NCI-H2171 (cell line): ENCODE measurements around the gene RNASEL.
"Not testable (repeated sequence)": the region's sequence is repeated elsewhere in the genome, so short reads cannot be mapped to it uniquely, and the experiment has no call there.

Source experiments
- DNase-seq: peaks from one replicate; lab custom pipeline; 2025; lab: John Stamatoyannopoulos, UW

The RNASEL gene

GRCh38 chr1:182588500-182589396, at the start of gene RNASEL:
TSS of gene RNASEL (minus strand) at chr1:182589256. CDS start at chr1:182586806, 2,450 bp downstream.
- DNase-seq, result no peak

- no peak for DNase-seq
These were observed 48.7 kb upstream of the RNASEL start for GRCh38 chr1:182637769-182638168.

DNA sequence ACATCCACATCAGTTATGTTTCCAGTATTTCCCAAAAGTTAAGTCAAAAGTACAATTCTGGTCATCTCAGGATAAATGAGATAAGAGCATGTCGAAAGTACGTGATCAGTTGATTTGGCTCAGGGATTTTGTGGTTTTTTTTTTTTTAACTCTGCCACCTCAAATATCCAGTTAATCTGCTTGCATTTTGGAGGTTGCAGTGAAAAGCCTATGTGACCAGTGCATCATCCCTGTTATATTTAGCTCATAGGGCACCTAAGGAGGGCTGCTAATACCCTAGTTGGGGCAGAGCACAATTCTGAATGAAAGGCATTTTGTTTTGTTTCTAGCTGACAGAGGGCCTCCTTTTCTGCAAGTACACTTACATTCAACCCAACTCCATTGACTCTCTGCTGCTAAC, 46.8 kb upstream of the RNASEL start:
- DNase-seq, result no peak

GRCh38 chr1:182634306-182635072, 45.4 kb upstream of the RNASEL start:
- no peak for DNase-seq

DNA sequence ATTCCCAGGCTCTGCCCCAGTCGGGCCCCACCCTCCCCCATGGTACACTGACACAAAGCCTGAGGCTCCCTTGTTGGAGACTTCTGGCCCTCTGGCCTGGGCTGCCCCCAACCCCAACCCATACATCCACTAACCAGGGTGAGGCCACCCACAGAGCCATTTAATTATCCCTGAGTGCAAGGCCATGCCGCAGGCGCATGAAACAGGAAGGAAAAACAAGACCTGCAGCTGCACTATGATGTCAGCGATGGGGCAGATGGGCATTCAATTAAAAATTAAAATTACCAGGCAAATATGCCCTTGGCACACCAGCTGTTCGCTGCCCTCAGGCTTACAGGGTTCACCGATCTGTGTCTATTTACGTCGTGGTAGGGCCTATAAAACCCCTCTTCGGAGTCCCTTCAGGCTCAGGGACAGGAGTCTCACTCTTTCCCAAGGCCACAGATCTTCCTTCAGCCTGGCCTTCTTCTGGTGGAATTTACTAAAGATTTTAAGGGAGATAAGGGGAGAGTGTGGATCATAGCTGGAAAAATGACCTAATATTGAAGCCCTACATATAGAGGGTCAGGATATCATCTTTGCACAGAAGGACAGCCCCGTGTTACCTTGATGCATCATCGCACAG, 44.7 kb upstream of the RNASEL start:
- peak; percentile 73 for DNase-seq

DNA sequence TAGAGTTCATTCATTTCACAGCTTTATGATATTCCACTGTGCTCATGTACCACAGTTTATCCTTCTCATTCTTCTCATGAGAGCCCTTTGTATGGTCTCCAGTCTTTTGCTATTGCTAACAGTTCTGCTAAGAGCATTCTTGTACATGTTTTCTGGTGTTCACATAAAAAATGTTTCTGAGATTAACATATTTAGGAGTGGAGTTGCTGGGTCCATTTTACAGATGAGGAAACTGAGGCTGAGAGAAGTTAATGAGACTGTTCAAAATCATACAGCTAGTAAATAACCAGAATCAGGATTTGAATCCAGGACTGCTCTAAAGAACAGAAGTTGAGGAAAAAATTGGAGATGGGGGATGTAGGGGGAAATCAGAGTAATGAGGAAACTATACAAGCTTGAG, 44.0 kb upstream of the RNASEL start:
- DNase-seq, result no peak

DNA sequence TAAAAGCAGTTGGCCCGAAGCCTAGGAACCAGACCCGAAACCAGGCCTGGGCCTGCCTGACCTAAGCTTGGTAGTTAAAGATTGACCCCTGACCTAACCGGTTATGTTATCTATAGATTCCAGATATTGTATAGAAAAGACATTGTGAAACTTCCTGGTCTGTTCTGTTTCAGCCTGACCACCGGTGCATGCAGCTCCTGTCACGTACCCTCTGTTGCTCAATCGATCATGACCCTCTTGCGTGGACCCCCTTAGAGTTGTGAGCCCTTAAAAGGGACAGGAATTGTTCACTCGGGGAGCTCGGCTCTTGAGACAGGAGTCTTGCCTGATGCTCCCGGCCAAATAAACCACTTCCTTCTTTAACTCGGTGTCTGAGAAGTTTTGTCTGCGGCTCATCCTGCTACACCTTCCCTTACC, 43.4 kb upstream of the RNASEL start:
- not testable (repeated sequence) for DNase-seq

DNA sequence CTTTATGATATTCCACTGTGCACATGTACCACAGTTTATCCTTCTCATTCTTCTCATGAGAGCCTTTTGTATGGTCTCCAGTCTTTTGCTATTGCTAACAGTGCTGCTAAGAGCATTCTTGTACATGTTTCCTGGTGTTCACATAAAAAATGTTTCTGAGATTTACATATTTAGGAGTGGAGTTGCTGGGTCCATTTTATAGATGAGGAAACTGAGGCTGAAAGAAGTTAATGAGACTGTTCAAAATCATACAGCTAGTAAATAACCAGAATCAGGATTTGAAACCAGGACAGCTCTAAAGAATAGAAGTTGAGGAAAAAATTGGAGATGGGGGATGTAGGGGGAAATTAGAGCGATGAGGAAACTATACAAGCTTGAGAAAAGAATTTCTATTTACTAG, 42.9 kb upstream of the RNASEL start:
- DNase-seq, result no peak

DNA sequence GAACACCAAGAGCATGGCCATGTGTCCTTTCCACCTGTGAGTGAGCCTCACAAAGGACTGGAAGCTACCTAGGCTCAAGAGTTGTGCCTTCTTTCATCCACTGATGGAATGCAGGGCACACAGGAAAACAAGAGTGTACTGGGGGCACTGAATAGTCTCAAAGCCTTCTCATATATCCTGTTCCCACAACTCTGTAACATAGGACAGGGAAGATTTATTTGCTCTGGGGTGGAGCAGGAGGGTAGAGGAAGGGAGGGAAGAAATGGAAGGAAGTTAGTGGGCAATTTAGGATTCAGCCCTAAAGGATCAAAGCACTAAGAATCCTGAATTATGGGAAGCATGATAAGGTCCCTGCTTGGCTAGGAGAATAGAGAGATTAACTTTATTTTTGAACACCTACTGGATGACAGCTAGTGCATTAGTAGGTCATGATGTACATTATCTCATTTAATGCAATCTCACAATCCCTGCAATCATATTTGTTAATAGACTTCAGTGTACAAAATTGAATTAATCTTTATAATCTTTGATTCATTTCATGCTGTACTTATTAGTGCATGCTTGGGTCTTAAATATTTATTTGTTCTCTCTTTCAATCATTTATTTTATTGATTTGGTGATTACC, 42.1 kb upstream of the RNASEL start:
- DNase-seq, result no peak

GRCh38 chr1:182630586-182630985, 41.5 kb upstream of the RNASEL start:
- no peak for DNase-seq

- no peak for DNase-seq
These were observed 40.5 kb upstream of the RNASEL start for GRCh38 chr1:182629499-182630096.

- DNase-seq, result no peak
These were observed 40.0 kb upstream of the RNASEL start for GRCh38 chr1:182629080-182629479.

GRCh38 chr1:182628657-182629056, 39.6 kb upstream of the RNASEL start:
- no peak for DNase-seq

- no peak for DNase-seq
These were observed 38.6 kb upstream of the RNASEL start for GRCh38 chr1:182627622-182628021.

DNA sequence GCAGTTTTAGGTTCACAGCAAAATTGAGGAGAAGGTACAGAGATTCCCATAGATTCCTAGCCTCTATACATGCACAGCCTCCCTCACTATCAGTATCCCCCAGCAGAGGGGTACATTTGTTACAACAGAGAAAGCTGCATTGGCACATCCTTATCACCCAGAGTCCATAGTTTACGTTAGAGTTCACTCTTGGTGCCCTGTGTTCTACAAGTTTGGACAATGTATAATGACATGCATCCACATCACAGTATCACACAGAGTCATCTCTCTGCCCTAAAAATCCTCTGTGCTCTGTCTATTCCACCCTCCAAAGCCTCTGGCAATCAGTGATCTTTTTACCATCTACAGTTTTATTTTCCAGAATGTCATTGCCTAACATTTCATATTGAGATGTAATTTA, 37.5 kb upstream of the RNASEL start:
- DNase-seq, result no peak

DNA sequence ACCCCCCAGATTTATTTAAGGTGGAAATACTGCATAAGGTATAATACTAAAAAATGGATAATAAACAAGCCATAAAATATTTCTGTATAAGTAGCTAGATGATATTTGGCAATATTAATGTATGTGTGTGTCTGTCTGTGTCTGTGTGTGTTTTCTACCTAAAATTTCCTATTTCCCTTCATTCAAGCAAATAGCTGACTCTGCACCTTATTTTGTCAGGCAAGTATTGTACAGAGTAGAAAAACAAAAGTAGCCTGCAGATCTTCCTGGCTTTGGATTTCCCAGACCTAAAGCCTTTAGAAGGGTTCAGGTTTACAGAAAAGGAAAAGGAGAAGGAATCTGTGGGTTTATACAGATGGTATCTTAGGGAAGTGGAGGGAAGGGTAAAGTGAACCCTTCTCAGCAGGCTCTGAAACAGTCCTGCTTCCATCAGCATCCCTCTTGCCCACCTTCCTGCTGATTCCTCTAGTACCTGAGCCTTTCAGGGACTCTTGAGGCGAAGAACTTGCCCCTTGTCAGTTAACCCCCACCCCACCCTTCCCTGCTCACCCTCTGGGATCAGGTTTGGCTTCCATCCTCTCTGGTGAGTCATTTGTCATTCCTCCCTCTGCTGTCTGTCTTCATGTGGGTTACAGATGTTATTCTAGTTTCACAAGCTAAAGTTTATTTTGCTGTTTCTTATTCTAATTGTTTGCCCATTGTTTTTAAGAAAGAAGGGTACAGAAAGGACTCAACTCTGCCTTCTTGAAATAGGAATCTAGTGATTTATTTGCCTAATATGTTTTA, 36.9 kb upstream of the RNASEL start:
- no peak for DNase-seq

DNA sequence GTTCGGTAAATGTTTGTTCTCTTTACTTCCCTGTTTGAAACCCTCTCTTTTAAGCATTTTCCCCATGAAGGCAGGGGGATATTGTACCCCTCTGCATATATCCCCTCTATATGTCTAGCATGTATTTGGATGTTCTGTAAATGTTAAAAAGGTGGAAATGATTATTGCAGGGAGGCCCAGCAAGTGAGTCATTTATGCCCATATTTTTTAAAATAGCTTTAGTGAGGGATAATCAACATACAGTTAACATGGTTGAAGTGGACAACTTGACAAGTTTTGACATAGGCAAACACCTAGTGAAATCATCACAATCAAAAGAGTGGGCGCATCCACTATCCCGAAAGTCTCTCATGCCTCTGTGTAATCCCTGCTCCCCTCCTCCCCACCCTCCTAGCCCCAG, 36.0 kb upstream of the RNASEL start:
- no peak for DNase-seq

- DNase-seq, result no peak
These were observed 35.5 kb upstream of the RNASEL start for GRCh38 chr1:182624577-182624976.

DNA sequence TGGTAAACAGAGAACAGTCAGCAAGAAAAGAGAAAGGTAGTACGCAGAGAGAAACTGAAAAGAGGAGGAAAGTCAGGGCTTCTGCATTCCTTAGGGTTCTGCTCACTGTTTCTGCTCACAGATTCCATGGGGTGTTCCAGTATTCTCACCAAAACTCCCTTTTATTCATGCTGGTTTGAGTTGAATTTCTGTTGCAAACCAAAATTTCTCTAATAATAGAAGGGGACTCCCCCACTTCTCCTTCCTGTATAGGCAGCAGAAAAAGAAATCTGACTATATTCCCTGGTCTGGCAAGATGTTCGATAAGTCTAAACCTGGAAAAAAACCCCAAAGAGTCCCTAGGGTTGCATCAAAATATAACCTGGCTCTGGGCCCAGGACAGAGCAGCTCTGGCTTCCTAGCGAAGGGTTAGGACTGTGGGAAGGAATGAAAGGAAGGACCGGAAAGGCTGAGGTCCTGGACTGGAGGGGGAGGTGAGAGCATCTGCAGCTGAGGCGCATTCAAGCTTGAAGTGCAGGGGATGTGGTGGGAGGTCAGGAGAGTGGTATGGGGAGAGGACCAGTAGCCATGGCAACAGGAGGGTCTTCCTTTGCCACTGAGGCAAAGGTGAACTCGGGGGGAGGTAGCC, 34.0 kb upstream of the RNASEL start:
- no peak for DNase-seq

- no peak for DNase-seq
These were observed 32.9 kb upstream of the RNASEL start for GRCh38 chr1:182621906-182622305.
